Esophagus muscularis mucosa (tissue), 4 donors: ENCODE results near the gene CXCL8. TPM values are rescaled to one million over a fixed set of nuclear protein-coding genes. Genes with fewer than 3 reads are reported as not detected.

ENCODE experiments used
- DNase-seq: peaks from one replicate; pipeline ENCODE4 v3.0.0-alpha.2; 2017; ENCODE audit errors: extremely low spot score
- H3K27ac ChIP-seq, 4 donors: fragments of 200-600 bp; sonication (generic); replicated peaks in 1 of 4; 1 replicate in 3 of 4; 2 replicates in 1 of 4; pipeline ENCODE4 v1.5.1; 2016 to 2019; ENCODE audit warnings: mild to moderate bottlenecking in 1 of 4
- H3K27me3 ChIP-seq, 4 donors: fragments of 200-600 bp; sonication (generic); one replicate each; pipeline versions ENCODE4 v1.5.1 to v1.6.0; 2016 to 2019
- H3K36me3 ChIP-seq, 4 donors: fragments of 200-600 bp; sonication (generic); one replicate each; pipeline ENCODE4 v1.5.1; 2016 to 2019
- H3K4me1 ChIP-seq, 4 donors: fragments of 200-600 bp; sonication (generic); one replicate each; pipeline ENCODE4 v1.5.1; 2016 to 2019
- H3K4me3 ChIP-seq, 4 donors: fragments of 200-600 bp; sonication (generic); 1 replicate in 2 of 4; 2 replicates in 2 of 4; pipeline ENCODE4 v1.5.1; 2016 to 2019; ENCODE audit warnings: mild to moderate bottlenecking in 4 of 4, moderate library complexity in 1 of 4
- H3K9me3 ChIP-seq, 4 donors: fragments of 200-600 bp; sonication (generic); 1 replicate in 3 of 4; 2 replicates in 1 of 4; pipeline ENCODE4 v1.5.1; 2016 to 2019
- CTCF ChIP-seq, 3 experiments: fragments of 200-600 bp in 2 of 3; fragments of 450-650 bp in 1 of 3; sonication (generic) in 2 of 3; IDR thresholded peaks; one replicate each; pipeline ENCODE4 v1.5.1; 2017 to 2019; ENCODE audit warnings: antibody characterized with exemption in 3 of 3, mild to moderate bottlenecking in 2 of 3, moderate library complexity in 1 of 3
- EP300 ChIP-seq: sonication (generic); formaldehyde crosslinking; IDR thresholded peaks from one replicate; pipeline ENCODE4 v1.6.1; 2017; ENCODE audit warnings: antibody characterized with exemption
- POLR2A ChIP-seq: fragments of 450-650 bp; IDR thresholded peaks from one replicate; pipeline ENCODE4 v1.6.1; 2017; ENCODE audit warnings: antibody characterized with exemption, moderate library complexity, mild to moderate bottlenecking, low read depth
- POLR2AphosphoS5 ChIP-seq, 2 donors: sonication (generic); formaldehyde crosslinking; IDR thresholded peaks; one replicate each; pipeline ENCODE4 v1.6.1; 2017; ENCODE audit warnings: antibody characterized with exemption in 2 of 2
- WGBS: methylation state at CpG from one replicate; pipeline ENCODE4 v1.1.5; 2018; 5-methylcytosine and 5-hydroxymethylcytosine counted together
- intact Hi-C: fragments of 100-400 bp; cut with DNase I; formaldehyde crosslinking; loops from one replicate; pipeline ENCODE4 v1.15.1; 2023
- total RNA-seq, 4 donors: library from RNA; depleted of rRNA; stranded (reverse); fragments of >200 nt; gene quantifications; one replicate each; pipeline versions ENCODE4 v1.1.0 to v1.2.1, GENCODE V29; 2016

Gene CXCL8
- total RNA-seq, 4 donors from 2014 or later, result 8.0 TPM; not detected in 3

- Histone ChIP-seq H3K36me3 (no peaks in the 10 kb centered on the region), H3K4me3 (no peak overlapping the region), H3K27me3 (no peaks in the 10 kb centered on the region), H3K9me3 (peaks cover 0 to 2% (median 0%) of the 10 kb centered on the region in 4 donors), H3K4me1 (no peaks in the 10 kb centered on the region), H3K27ac (no peak overlapping the region)
- intact Hi-C loops, result no loop called here
- WGBS, result 50% methylated on average over 2 of the region's 2 CpGs
- TF ChIP-seq POLR2AphosphoS5 (IDR thresholded peaks at IDR 0.05), result no peak
- DNase-seq, result no peak
These were observed 10.8 kb downstream of the CXCL8 start for GRCh38 chr4:73751166-73751565.

GRCh38 chr4:73751830-73752229 lies 11.5 kb downstream of the CXCL8 start:
- no peak for TF ChIP-seq POLR2A
- no peak for TF ChIP-seq EP300
- no peak for TF ChIP-seq POLR2AphosphoS5 (IDR thresholded peaks at IDR 0.05)
- TF ChIP-seq CTCF (IDR thresholded peaks at IDR 0.05), result no peak
- Histone ChIP-seq H3K4me3 (no peak overlapping the region), H3K27ac (no peak overlapping the region), H3K4me1 (no peaks in the 10 kb centered on the region), H3K9me3 (peaks cover 0 to 2% (median 0%) of the 10 kb centered on the region in 4 donors), H3K27me3 (no peaks in the 10 kb centered on the region), H3K36me3 (no peaks in the 10 kb centered on the region)
- intact Hi-C loops, result no loop called here
- WGBS, result 82% methylated on average over 1 of the region's 1 CpG
- no peak for DNase-seq

GRCh38 chr4:73752424-73752823 lies 12.1 kb downstream of the CXCL8 start:
- Histone ChIP-seq H3K27me3 (no peaks in the 10 kb centered on the region), H3K9me3 (peaks cover 0 to 2% (median 0%) of the 10 kb centered on the region in 4 donors), H3K27ac (no peak overlapping the region), H3K4me1 (no peaks in the 10 kb centered on the region), H3K36me3 (no peaks in the 10 kb centered on the region), H3K4me3 (no peak overlapping the region)
- WGBS, result 64% methylated on average over 3 of the region's 3 CpGs
- TF ChIP-seq POLR2A, result no peak
- TF ChIP-seq CTCF (IDR thresholded peaks at IDR 0.05), result no peak
- TF ChIP-seq EP300, result no peak
- no peak for TF ChIP-seq POLR2AphosphoS5 (IDR thresholded peaks at IDR 0.05)
- intact Hi-C loops, result no loop called here
- DNase-seq, result no peak

- Histone ChIP-seq H3K4me3 (no peak overlapping the region), H3K27me3 (no peaks in the 10 kb centered on the region), H3K27ac (no peak overlapping the region), H3K9me3 (peaks cover 0 to 2% (median 0%) of the 10 kb centered on the region in 4 donors), H3K36me3 (no peaks in the 10 kb centered on the region), H3K4me1 (no peaks in the 10 kb centered on the region)
- WGBS, result 76% methylated on average over 1 of the region's 1 CpG
- TF ChIP-seq POLR2A, result no peak
- TF ChIP-seq POLR2AphosphoS5 (IDR thresholded peaks at IDR 0.05), result no peak
- no peak for TF ChIP-seq EP300
- no peak for TF ChIP-seq CTCF (IDR thresholded peaks at IDR 0.05)
- no peak for DNase-seq
- intact Hi-C loops, result no loop called here
These were observed 12.8 kb downstream of the CXCL8 start for GRCh38 chr4:73753215-73753614.

- no peak overlapping the region for H3K27ac ChIP-seq
- H3K4me1 ChIP-seq, result no peaks in the 10 kb centered on the region
- H3K36me3 ChIP-seq, result no peaks in the 10 kb centered on the region
- H3K4me3 ChIP-seq, result no peak overlapping the region
- peaks cover 0 to 2% (median 0%) of the 10 kb centered on the region in 4 donors for H3K9me3 ChIP-seq
- no peak for TF ChIP-seq CTCF (IDR thresholded peaks at IDR 0.05)
- TF ChIP-seq EP300, result no peak
- no peak for TF ChIP-seq POLR2AphosphoS5 (IDR thresholded peaks at IDR 0.05)
- TF ChIP-seq POLR2A, result no peak
- H3K27me3 ChIP-seq, result no peaks in the 10 kb centered on the region
- intact Hi-C loops, result no loop called here
- no peak for DNase-seq
These were observed 14.6 kb downstream of the CXCL8 start for GRCh38 chr4:73754934-73755333.
